ENCODE measurements around the gene ZNF785. TPM values are rescaled to one million over a fixed set of nuclear protein-coding genes. Genes with fewer than 3 reads are reported as not detected.

ZNF785 gene
- total and polyA plus RNA-seq, 2 of the 13 experiments (the other 11 are each of a cell fraction or from before 2014, with no cell fraction given) = 0.01 TPM; not detected in 1

DNA sequence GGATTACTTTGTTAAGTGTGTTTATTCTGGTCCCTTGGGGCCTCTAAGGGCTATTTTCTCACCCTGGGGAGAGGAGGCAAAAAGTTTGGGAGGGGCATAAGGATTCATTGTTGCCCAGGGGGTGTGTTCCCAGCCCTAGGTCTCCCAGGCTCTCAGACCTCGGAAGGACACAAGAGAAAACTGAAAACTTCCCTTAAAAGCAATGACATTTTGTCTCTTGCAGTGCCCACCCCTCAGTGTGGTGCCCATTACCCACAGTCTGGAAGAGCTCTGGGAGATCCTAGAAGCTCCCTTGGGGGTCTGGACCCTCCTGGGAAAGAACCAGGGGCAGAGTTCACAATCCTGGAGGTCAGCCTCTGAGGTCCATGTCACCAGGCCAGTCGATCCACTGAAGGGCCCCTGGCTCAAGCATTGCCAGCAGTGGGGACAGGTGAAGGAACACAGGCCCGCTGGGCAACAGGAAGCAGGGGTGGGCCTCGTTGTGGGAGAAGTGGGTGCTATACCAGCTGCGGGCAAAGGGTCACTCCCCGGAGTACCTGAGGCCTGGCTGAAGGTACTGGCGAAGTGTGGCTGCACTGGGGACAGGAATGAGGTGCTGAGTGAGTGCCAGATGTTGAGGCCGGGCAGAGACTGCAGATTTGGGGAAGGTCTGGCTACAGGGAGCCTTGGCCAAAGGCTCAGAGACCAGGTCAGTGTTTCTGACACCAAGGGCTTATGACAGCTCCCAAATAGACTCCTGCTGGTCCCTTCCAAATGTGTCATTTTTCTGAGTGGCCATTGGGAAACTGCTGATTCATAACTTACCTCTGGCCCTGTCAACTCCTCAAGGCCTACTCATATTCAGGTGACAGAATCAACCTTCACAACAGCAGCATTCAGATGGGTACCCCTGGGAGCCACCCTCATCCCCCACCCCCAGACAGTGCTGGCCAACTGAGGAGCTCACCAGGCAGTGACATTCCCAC, 46.2 kb downstream of the ZNF785 start (continued):
- no peak for TF ChIP-seq ZNF747 (CRISPR knock-in tag; IDR thresholded peaks at IDR 0.05; ENCODE audit: borderline replicate concordance)
- TF ChIP-seq ZNF430 (CRISPR knock-in tag; IDR thresholded peaks at IDR 0.05) = peak; percentile 56; the same call in 1 of the 2 replicates
- TF ChIP-seq ZNF724P (CRISPR knock-in tag; IDR thresholded peaks at IDR 0.05; ENCODE audit: borderline replicate concordance) = no peak
- no peak for TF ChIP-seq ZNF564 (CRISPR knock-in tag; IDR thresholded peaks at IDR 0.05)
- TF ChIP-seq, protein P1, sequence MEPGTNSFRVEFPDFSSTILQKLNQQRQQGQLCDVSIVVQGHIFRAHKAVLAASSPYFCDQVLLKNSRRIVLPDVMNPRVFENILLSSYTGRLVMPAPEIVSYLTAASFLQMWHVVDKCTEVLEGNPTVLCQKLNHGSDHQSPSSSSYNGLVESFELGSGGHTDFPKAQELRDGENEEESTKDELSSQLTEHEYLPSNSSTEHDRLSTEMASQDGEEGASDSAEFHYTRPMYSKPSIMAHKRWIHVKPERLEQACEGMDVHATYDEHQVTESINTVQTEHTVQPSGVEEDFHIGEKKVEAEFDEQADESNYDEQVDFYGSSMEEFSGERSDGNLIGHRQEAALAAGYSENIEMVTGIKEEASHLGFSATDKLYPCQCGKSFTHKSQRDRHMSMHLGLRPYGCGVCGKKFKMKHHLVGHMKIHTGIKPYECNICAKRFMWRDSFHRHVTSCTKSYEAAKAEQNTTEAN (CRISPR knock-in tag; conservative IDR thresholded peaks at IDR 0.05) = no peak
- TF ChIP-seq ARNT2 (CRISPR knock-in tag; IDR thresholded peaks at IDR 0.05; ENCODE audit: low read depth) = no peak
- TF ChIP-seq, protein P2, sequence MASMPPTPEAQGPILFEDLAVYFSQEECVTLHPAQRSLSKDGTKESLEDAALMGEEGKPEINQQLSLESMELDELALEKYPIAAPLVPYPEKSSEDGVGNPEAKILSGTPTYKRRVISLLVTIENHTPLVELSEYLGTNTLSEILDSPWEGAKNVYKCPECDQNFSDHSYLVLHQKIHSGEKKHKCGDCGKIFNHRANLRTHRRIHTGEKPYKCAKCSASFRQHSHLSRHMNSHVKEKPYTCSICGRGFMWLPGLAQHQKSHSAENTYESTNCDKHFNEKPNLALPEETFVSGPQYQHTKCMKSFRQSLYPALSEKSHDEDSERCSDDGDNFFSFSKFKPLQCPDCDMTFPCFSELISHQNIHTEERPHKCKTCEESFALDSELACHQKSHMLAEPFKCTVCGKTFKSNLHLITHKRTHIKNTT (CRISPR knock-in tag; IDR thresholded peaks at IDR 0.05) = no peak
- TF ChIP-seq, protein P3, sequence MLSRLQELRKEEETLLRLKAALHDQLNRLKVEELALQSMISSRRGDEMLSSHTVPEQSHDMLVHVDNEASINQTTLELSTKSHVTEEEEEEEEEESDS (CRISPR knock-in tag; IDR thresholded peaks at IDR 0.05; ENCODE audit: borderline replicate concordance) = no peak
- no peak for TF ChIP-seq NFYB (CRISPR knock-in tag; IDR thresholded peaks at IDR 0.05)
- no peak for TF ChIP-seq ZNF510 (CRISPR knock-in tag; IDR thresholded peaks at IDR 0.05; ENCODE audit: low read depth)
- TF ChIP-seq SRY (CRISPR knock-in tag; IDR thresholded peaks at IDR 0.05) = no peak
- TF ChIP-seq ZBTB38 (CRISPR knock-in tag; IDR thresholded peaks at IDR 0.05) = peak; percentile 49; the same call in 1 of the 2 replicates
- no peak for TF ChIP-seq ZNF234 (CRISPR knock-in tag; conservative IDR thresholded peaks at IDR 0.05)
- TF ChIP-seq ZNF264 (CRISPR knock-in tag; IDR thresholded peaks at IDR 0.05) = no peak
- TF ChIP-seq, protein P4, sequence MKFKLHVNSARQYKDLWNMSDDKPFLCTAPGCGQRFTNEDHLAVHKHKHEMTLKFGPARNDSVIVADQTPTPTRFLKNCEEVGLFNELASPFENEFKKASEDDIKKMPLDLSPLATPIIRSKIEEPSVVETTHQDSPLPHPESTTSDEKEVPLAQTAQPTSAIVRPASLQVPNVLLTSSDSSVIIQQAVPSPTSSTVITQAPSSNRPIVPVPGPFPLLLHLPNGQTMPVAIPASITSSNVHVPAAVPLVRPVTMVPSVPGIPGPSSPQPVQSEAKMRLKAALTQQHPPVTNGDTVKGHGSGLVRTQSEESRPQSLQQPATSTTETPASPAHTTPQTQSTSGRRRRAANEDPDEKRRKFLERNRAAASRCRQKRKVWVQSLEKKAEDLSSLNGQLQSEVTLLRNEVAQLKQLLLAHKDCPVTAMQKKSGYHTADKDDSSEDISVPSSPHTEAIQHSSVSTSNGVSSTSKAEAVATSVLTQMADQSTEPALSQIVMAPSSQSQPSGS (CRISPR knock-in tag; IDR thresholded peaks at IDR 0.05) = no peak
- peak; percentile 66; the same call in 1 of the 2 replicates for TF ChIP-seq MEF2D (CRISPR knock-in tag; IDR thresholded peaks at IDR 0.05)
- no peak for TF ChIP-seq ZBTB1 (CRISPR knock-in tag; IDR thresholded peaks at IDR 0.05; ENCODE audit: borderline replicate concordance)
- TF ChIP-seq MAFK (conservative IDR thresholded peaks at IDR 0.05 in 1 of 2, IDR thresholded peaks at IDR 0.05 in 1 of 2; ENCODE audit: low read length in 2 of 2) = peak; percentile 61 to 75
- TF ChIP-seq ZNF501 (CRISPR knock-in tag; IDR thresholded peaks at IDR 0.05) = 0 out of 2 replicates have a peak, but pooled peaks have one; percentile 29
- TF ChIP-seq, protein P5, sequence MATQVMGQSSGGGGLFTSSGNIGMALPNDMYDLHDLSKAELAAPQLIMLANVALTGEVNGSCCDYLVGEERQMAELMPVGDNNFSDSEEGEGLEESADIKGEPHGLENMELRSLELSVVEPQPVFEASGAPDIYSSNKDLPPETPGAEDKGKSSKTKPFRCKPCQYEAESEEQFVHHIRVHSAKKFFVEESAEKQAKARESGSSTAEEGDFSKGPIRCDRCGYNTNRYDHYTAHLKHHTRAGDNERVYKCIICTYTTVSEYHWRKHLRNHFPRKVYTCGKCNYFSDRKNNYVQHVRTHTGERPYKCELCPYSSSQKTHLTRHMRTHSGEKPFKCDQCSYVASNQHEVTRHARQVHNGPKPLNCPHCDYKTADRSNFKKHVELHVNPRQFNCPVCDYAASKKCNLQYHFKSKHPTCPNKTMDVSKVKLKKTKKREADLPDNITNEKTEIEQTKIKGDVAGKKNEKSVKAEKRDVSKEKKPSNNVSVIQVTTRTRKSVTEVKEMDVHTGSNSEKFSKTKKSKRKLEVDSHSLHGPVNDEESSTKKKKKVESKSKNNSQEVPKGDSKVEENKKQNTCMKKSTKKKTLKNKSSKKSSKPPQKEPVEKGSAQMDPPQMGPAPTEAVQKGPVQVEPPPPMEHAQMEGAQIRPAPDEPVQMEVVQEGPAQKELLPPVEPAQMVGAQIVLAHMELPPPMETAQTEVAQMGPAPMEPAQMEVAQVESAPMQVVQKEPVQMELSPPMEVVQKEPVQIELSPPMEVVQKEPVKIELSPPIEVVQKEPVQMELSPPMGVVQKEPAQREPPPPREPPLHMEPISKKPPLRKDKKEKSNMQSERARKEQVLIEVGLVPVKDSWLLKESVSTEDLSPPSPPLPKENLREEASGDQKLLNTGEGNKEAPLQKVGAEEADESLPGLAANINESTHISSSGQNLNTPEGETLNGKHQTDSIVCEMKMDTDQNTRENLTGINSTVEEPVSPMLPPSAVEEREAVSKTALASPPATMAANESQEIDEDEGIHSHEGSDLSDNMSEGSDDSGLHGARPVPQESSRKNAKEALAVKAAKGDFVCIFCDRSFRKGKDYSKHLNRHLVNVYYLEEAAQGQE (IDR thresholded peaks at IDR 0.05; ENCODE audit: borderline replicate concordance in 1 of 2, low read depth in 1 of 2, low read length in 2 of 2) = no peak
- TF ChIP-seq RARG (CRISPR knock-in tag; IDR thresholded peaks at IDR 0.05; ENCODE audit: low read depth) = no peak
- TF ChIP-seq ZNF644 (CRISPR knock-in tag; IDR thresholded peaks at IDR 0.05; ENCODE audit: low read depth) = no peak
